Ovary (tissue), 3 donors: Measurements from ENCODE around the gene TBL1X.

Experiments
- EP300 ChIP-seq: sonication (generic); formaldehyde crosslinking; IDR thresholded peaks from one replicate; pipeline ENCODE4 v1.6.1; 2017; ENCODE audit warnings: antibody characterized with exemption
- POLR2A ChIP-seq: fragments of 450-650 bp; IDR thresholded peaks from one replicate; pipeline ENCODE4 v1.6.1; 2017; ENCODE audit warnings: antibody characterized with exemption, mild to moderate bottlenecking, moderate library complexity
- TF ChIP-seq, protein P1 (sequence below), 3 donors: fragments of 450-650 bp in 2 of 3; fragments of 200-600 bp in 1 of 3; IDR thresholded peaks; one replicate each; pipeline versions ENCODE4 v1.5.1 to v1.8.0; 2016 to 2022; ENCODE audit warnings: antibody characterized with exemption in 3 of 3, mild to moderate bottlenecking in 1 of 3
- donor health status: DM: no; HTN: no; CAD: no.

GRCh38 chrX:9704876-9705465, 240.1 kb downstream of the TBL1X start:
- TF ChIP-seq, protein P1, sequence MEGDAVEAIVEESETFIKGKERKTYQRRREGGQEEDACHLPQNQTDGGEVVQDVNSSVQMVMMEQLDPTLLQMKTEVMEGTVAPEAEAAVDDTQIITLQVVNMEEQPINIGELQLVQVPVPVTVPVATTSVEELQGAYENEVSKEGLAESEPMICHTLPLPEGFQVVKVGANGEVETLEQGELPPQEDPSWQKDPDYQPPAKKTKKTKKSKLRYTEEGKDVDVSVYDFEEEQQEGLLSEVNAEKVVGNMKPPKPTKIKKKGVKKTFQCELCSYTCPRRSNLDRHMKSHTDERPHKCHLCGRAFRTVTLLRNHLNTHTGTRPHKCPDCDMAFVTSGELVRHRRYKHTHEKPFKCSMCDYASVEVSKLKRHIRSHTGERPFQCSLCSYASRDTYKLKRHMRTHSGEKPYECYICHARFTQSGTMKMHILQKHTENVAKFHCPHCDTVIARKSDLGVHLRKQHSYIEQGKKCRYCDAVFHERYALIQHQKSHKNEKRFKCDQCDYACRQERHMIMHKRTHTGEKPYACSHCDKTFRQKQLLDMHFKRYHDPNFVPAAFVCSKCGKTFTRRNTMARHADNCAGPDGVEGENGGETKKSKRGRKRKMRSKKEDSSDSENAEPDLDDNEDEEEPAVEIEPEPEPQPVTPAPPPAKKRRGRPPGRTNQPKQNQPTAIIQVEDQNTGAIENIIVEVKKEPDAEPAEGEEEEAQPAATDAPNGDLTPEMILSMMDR (IDR thresholded peaks at IDR 0.05): no peak
- no peak for TF ChIP-seq POLR2A
- TF ChIP-seq EP300: no peak
